Suprapubic skin (tissue), 4 donors: ENCODE data around the gene DGKZ. TPM values are rescaled to one million over a fixed set of nuclear protein-coding genes. Genes with fewer than 3 reads are reported as not detected.
A peak's percentile ranks its signal among the peaks of the same experiment; 100 is the strongest.

ENCODE experiments used
- DNase-seq, 2 donors: peaks; one replicate each; pipeline ENCODE4 v3.0.0-alpha.2; 2019; ENCODE audit warnings: low spot score in 2 of 2
- H3K27ac ChIP-seq: fragments of 200-600 bp; sonication (generic); one replicate; pipeline ENCODE4 v1.5.1; 2019
- H3K27me3 ChIP-seq: fragments of 200-600 bp; sonication (generic); one replicate; pipeline ENCODE4 v1.5.1; 2019
- H3K36me3 ChIP-seq: fragments of 200-600 bp; sonication (generic); one replicate; pipeline ENCODE4 v1.5.1; 2019
- H3K4me1 ChIP-seq: fragments of 200-600 bp; sonication (generic); one replicate; pipeline ENCODE4 v1.5.1; 2019
- H3K4me3 ChIP-seq: fragments of 200-600 bp; sonication (generic); one replicate; pipeline ENCODE4 v1.5.1; 2019; ENCODE audit warnings: mild to moderate bottlenecking
- H3K9me3 ChIP-seq: fragments of 200-600 bp; sonication (generic); one replicate; pipeline ENCODE4 v1.5.1; 2019
- EP300 ChIP-seq: sonication (generic); formaldehyde crosslinking; IDR thresholded peaks from one replicate; pipeline ENCODE4 v1.6.1; 2017; ENCODE audit warnings: antibody characterized with exemption
- POLR2A ChIP-seq, 2 donors: fragments of 450-650 bp; IDR thresholded peaks; one replicate each; pipeline ENCODE4 v1.6.1; 2017; ENCODE audit warnings: antibody characterized with exemption in 2 of 2, mild to moderate bottlenecking in 2 of 2, moderate library complexity in 2 of 2
- POLR2AphosphoS5 ChIP-seq, 3 donors: sonication (generic); formaldehyde crosslinking; IDR thresholded peaks; one replicate each; pipeline ENCODE4 v1.6.1; 2017; ENCODE audit warnings: antibody characterized with exemption in 3 of 3
- WGBS: methylation state at CpG from one replicate; pipeline ENCODE4 v1.1.5; 2018; 5-methylcytosine and 5-hydroxymethylcytosine counted together
- total RNA-seq, 4 donors: library from RNA; depleted of rRNA; stranded (reverse); fragments of >200 nt; gene quantifications; one replicate each; pipeline ENCODE4 v1.1.0, GENCODE V29; 2016
- TF ChIP-seq, protein P1 (sequence below), 2 donors: fragments of 200-600 bp in 1 of 2; fragments of 450-650 bp in 1 of 2; sonication (generic) in 1 of 2; IDR thresholded peaks; one replicate each; pipeline ENCODE4 v1.5.1; 2016 to 2019; ENCODE audit warnings: antibody characterized with exemption in 2 of 2, mild to moderate bottlenecking in 1 of 2, moderate library complexity in 1 of 2

Gene DGKZ
- total RNA-seq, 4 donors from 2014 or later: 60.5 to 91.0 (median 73.4) TPM

DNA sequence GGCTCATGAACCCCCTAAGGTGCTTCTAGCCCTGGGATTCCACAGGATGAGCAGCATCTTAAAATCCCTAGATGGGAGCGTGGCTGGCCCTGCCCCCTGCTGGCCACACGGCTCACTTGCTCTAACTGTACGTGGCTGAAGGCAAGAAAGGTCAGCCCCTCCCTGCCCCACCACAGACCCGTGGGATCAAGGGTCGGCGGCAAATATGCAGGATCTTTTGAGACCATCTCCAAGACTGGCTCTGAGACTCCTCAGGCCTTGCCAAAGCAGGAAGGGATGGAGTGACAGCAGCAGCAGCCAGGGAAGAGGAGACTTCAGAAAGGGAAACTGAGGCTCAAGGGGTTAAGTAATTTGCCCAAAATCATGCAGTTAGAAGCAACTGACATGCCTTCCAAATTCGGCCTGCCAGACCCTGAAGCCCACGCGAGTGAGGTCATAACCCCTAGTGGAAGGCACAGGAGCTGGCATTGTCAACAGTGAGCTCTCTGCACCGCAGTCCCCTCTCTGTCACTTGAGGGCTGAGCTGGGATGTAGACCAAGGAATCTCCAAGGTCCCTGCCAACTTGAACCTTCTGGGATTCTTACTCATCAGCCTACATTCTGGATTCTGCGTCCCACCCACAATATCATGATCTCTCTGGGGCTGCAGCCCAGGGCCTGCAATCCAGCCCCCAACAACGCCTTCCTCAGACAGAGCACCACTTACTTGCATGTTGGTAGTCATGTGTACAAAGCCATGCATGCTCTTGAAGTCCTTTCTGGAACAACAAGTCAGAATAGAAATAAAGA lies 38.4 kb upstream of the DGKZ start:
- peaks cover 15% of the 10 kb centered on the region for H3K4me1 ChIP-seq
- no peaks in the 10 kb centered on the region for H3K27me3 ChIP-seq
- TF ChIP-seq, protein P1, sequence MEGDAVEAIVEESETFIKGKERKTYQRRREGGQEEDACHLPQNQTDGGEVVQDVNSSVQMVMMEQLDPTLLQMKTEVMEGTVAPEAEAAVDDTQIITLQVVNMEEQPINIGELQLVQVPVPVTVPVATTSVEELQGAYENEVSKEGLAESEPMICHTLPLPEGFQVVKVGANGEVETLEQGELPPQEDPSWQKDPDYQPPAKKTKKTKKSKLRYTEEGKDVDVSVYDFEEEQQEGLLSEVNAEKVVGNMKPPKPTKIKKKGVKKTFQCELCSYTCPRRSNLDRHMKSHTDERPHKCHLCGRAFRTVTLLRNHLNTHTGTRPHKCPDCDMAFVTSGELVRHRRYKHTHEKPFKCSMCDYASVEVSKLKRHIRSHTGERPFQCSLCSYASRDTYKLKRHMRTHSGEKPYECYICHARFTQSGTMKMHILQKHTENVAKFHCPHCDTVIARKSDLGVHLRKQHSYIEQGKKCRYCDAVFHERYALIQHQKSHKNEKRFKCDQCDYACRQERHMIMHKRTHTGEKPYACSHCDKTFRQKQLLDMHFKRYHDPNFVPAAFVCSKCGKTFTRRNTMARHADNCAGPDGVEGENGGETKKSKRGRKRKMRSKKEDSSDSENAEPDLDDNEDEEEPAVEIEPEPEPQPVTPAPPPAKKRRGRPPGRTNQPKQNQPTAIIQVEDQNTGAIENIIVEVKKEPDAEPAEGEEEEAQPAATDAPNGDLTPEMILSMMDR (IDR thresholded peaks at IDR 0.05): peak; percentile 66 to 85
- TF ChIP-seq POLR2AphosphoS5 (IDR thresholded peaks at IDR 0.05) (no peak), EP300 (no peak), POLR2A (IDR thresholded peaks at IDR 0.05) (no peak)
- H3K9me3 ChIP-seq: no peaks in the 10 kb centered on the region
- no peaks in the 10 kb centered on the region for H3K36me3 ChIP-seq
- H3K4me3 ChIP-seq: no peak overlapping the region
- WGBS: 17% methylated on average over 12 of the region's 12 CpGs
- no peak overlapping the region for H3K27ac ChIP-seq
- peak in 1 of 2 donors; percentile 91 for DNase-seq

DNA sequence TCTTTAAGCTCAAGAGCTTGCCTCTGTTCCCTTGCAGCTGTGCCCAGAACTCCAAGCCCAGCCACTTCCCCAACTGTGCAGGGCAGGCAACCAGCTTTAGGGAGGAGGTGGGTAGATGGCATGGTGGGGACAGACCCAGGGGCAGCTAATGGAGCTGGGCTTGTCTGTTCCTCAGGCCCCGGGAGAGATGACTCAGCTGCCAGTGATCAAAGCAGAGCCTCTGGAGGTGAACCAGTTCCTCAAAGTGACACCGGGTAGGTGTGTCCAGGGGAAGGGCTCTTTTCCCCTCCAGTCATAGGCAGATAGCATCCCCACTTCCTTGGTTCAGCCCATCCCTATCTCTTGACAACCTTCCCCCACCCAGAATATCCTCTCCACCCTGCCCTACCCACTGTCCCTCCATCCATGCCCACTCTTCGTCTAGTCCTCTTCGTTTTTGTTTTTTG lies 37.4 kb upstream of the DGKZ start:
- no peaks in the 10 kb centered on the region for H3K9me3 ChIP-seq
- TF ChIP-seq, protein P1 (IDR thresholded peaks at IDR 0.05): no peak
- no peak for TF ChIP-seq POLR2AphosphoS5 (IDR thresholded peaks at IDR 0.05)
- TF ChIP-seq POLR2A (IDR thresholded peaks at IDR 0.05): no peak
- TF ChIP-seq EP300: no peak
- H3K4me3 ChIP-seq: no peak overlapping the region
- WGBS: 54% methylated on average over 4 of the region's 4 CpGs
- H3K4me1 ChIP-seq: peaks cover 15% of the 10 kb centered on the region
- no peaks in the 10 kb centered on the region for H3K36me3 ChIP-seq
- no peak for DNase-seq
- no peaks in the 10 kb centered on the region for H3K27me3 ChIP-seq
- no peak overlapping the region for H3K27ac ChIP-seq

DNA sequence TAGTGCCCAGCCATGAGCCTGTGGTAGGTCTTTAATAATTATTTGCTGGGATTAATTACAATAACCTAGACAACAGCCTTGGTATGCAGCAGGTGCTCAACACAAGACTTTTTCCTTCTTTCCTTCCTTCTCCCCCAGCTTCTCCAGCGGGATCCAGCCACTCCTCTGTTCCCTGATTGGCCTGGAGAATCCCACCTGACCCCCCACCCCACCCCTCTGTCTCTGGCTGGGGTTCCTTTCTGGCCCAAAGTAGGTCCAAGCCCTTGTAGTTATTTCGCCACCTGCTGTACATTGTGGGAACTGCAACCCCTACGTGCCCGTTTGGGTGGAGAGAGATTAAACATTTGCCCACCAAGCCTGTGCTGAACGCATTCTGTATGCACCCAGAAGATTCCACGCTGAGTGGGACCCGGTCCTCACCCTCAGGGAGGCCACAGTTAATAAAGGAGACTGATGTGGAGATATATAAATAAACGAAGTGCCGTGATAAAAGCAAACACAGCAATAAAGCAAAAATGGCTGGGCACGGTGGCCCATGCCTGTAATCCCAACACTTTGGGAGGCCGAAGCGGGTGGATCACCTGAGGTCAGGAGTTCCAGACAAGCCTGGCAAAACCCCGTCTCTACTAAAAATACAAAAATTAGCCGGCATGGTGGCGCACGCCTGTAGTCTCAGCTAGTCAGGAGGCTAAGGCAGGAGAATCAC lies 32.1 kb upstream of the DGKZ start:
- H3K36me3 ChIP-seq: peaks cover 4% of the 10 kb centered on the region
- no peak for TF ChIP-seq EP300
- TF ChIP-seq, protein P1 (IDR thresholded peaks at IDR 0.05): peak; percentile 69 to 91
- no peaks in the 10 kb centered on the region for H3K9me3 ChIP-seq
- no peaks in the 10 kb centered on the region for H3K27me3 ChIP-seq
- H3K4me1 ChIP-seq: no peaks in the 10 kb centered on the region
- peak in 1 of 2 donors; percentile 84 for DNase-seq
- no peak overlapping the region for H3K4me3 ChIP-seq
- WGBS: 49% methylated on average over 16 of the region's 16 CpGs
- H3K27ac ChIP-seq: no peak overlapping the region

DNA sequence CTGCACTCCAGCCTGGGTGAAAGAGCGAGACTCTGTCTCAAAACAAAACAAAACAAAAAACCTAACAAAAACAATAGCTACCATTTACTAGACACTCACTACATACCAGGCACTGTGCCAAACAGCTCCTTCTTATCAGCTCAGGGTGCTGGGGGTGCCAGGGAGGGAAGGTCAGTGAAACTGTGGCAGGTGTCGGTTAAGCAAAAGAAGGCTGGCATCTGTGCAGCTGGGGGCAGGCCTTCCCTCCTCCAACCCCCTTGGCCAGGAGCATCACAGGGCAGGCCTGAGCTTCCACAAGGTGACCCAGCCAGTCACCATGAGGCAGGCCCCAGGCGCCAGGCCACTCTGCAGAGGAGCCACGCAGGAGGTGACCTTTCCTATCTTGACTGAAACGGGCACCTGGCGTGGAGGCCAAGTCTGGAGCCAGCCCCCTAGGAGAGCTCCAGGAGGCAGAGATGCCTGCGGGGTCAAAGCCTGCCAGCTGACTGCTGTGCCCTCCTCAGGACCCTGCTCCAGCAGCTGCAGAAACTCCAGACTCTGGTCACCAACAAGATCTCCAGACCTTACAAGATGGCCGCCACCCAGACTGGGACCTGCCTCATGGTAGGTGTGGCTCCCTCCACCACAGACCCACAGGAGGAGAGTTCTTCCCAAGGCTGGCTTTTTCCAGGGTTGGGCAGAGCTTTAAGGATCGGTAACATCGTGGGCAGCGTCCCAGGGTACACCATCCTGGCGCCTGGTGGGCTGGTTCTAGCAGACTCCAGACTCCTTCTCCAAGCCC lies 31.3 kb upstream of the DGKZ start:
- no peaks in the 10 kb centered on the region for H3K4me1 ChIP-seq
- TF ChIP-seq POLR2A (IDR thresholded peaks at IDR 0.05) (no peak), EP300 (no peak), POLR2AphosphoS5 (IDR thresholded peaks at IDR 0.05) (no peak)
- TF ChIP-seq, protein P1 (IDR thresholded peaks at IDR 0.05): no peak
- no peak overlapping the region for H3K27ac ChIP-seq
- peaks cover 7% of the 10 kb centered on the region for H3K36me3 ChIP-seq
- H3K27me3 ChIP-seq: no peaks in the 10 kb centered on the region
- 80% methylated on average over 5 of the region's 12 CpGs for WGBS
- no peak for DNase-seq
- no peak overlapping the region for H3K4me3 ChIP-seq
- H3K9me3 ChIP-seq: no peaks in the 10 kb centered on the region
